ENCODE data around the gene ELFN2. TPM values are rescaled to one million over a fixed set of nuclear protein-coding genes. Genes with fewer than 3 reads are reported as not detected.

Gene ELFN2
- polyA plus RNA-seq, 2 of the 4 experiments (the other 2 are of a cell fraction) = 0.94 to 8.1 TPM

DNA sequence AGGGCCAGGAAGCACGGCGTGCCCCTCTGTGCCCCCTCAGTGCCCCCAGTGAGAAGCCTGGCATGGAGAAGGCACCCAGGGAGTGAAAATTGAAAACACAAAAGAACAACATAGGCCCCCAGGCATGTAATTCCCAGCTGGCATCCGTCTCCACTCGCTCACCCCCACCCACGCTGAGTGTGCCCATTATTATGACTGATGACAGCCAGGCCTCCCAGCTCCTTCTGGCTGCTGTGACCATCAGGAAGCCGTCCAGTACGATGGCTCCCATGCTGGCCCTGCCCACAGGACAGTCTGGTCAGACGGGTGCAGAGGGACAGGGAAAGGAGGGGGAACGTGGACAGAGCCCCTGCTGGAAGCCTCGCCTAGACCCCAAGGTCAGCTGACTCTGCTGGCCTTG lies 30.1 kb downstream of the ELFN2 start:
- DNase-seq (ENCODE audit: low read depth in 1 of 2, low spot score in 1 of 2) (no peak), ATAC-seq (no peak), FAIRE-seq (no peak)
- TF ChIP-seq SMC3 (IDR thresholded peaks at IDR 0.05) (no peak), GATA3 (IDR thresholded peaks at IDR 0.05; ENCODE audit: borderline replicate concordance) (no peak), ZSCAN20 (CRISPR knock-in tag; IDR thresholded peaks at IDR 0.05) (no peak), FOSB (CRISPR knock-in tag; IDR thresholded peaks at IDR 0.05) (no peak), EHMT2 (IDR thresholded peaks at IDR 0.05; ENCODE audit: low read depth) (no peak), ESRRA (IDR thresholded peaks at IDR 0.05; ENCODE audit: borderline replicate concordance, low read length) (no peak), CBX8 (IDR thresholded peaks at IDR 0.05) (no peak), ZFP36 (IDR thresholded peaks at IDR 0.05; ENCODE audit: borderline replicate concordance, partially characterized antibody) (no peak), JUNB (IDR thresholded peaks at IDR 0.05) (no peak), EP300 (IDR thresholded peaks at IDR 0.05) (no peak), HDAC2 (IDR thresholded peaks at IDR 0.05) (no peak), TFCP2L1 (CRISPR knock-in tag; IDR thresholded peaks at IDR 0.05) (no peak), FOXS1 (CRISPR knock-in tag; IDR thresholded peaks at IDR 0.05) (no peak), POLR2A (IDR thresholded peaks at IDR 0.05; ENCODE audit: low read length) (no peak), ZNF302 (CRISPR knock-in tag; IDR thresholded peaks at IDR 0.05) (no peak), RARB (CRISPR knock-in tag; IDR thresholded peaks at IDR 0.05) (no peak)
- TF ChIP-seq, protein P1, sequence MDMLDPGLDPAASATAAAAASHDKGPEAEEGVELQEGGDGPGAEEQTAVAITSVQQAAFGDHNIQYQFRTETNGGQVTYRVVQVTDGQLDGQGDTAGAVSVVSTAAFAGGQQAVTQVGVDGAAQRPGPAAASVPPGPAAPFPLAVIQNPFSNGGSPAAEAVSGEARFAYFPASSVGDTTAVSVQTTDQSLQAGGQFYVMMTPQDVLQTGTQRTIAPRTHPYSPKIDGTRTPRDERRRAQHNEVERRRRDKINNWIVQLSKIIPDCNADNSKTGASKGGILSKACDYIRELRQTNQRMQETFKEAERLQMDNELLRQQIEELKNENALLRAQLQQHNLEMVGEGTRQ (IDR thresholded peaks at IDR 0.05) = no peak
- TF ChIP-seq, protein P2, sequence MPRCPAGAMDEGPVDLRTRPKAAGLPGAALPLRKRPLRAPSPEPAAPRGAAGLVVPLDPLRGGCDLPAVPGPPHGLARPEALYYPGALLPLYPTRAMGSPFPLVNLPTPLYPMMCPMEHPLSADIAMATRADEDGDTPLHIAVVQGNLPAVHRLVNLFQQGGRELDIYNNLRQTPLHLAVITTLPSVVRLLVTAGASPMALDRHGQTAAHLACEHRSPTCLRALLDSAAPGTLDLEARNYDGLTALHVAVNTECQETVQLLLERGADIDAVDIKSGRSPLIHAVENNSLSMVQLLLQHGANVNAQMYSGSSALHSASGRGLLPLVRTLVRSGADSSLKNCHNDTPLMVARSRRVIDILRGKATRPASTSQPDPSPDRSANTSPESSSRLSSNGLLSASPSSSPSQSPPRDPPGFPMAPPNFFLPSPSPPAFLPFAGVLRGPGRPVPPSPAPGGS (IDR thresholded peaks at IDR 0.05) = no peak
- TF ChIP-seq, protein P3, sequence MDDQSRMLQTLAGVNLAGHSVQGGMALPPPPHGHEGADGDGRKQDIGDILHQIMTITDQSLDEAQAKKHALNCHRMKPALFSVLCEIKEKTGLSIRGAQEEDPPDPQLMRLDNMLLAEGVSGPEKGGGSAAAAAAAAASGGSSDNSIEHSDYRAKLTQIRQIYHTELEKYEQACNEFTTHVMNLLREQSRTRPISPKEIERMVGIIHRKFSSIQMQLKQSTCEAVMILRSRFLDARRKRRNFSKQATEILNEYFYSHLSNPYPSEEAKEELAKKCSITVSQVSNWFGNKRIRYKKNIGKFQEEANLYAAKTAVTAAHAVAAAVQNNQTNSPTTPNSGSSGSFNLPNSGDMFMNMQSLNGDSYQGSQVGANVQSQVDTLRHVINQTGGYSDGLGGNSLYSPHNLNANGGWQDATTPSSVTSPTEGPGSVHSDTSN (IDR thresholded peaks at IDR 0.05) = no peak
- TF ChIP-seq, protein P4, sequence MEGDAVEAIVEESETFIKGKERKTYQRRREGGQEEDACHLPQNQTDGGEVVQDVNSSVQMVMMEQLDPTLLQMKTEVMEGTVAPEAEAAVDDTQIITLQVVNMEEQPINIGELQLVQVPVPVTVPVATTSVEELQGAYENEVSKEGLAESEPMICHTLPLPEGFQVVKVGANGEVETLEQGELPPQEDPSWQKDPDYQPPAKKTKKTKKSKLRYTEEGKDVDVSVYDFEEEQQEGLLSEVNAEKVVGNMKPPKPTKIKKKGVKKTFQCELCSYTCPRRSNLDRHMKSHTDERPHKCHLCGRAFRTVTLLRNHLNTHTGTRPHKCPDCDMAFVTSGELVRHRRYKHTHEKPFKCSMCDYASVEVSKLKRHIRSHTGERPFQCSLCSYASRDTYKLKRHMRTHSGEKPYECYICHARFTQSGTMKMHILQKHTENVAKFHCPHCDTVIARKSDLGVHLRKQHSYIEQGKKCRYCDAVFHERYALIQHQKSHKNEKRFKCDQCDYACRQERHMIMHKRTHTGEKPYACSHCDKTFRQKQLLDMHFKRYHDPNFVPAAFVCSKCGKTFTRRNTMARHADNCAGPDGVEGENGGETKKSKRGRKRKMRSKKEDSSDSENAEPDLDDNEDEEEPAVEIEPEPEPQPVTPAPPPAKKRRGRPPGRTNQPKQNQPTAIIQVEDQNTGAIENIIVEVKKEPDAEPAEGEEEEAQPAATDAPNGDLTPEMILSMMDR (IDR thresholded peaks at IDR 0.05) = no peak
- H3K4me3 ChIP-seq = no peak overlapping the region
- 63% methylated on average over 4 of the region's 10 CpGs for WGBS (ENCODE audit: missing lambda C conversion rate)
- no peaks in the 10 kb centered on the region for H3K4me1 ChIP-seq
- H3K27ac ChIP-seq = no peak overlapping the region
- ChIA-PET POLR2A (no interaction called here), CTCF (interaction anchor here (0.8 to 1.0 kb wide), 2 partner anchors 32 to 79 kb away, joined by 3 read pairs; no protein-coding TSS in a partner anchor)
- no peaks in the 10 kb centered on the region for H3K9me3 ChIP-seq
- H3K4me2 ChIP-seq = no peak overlapping the region

DNA sequence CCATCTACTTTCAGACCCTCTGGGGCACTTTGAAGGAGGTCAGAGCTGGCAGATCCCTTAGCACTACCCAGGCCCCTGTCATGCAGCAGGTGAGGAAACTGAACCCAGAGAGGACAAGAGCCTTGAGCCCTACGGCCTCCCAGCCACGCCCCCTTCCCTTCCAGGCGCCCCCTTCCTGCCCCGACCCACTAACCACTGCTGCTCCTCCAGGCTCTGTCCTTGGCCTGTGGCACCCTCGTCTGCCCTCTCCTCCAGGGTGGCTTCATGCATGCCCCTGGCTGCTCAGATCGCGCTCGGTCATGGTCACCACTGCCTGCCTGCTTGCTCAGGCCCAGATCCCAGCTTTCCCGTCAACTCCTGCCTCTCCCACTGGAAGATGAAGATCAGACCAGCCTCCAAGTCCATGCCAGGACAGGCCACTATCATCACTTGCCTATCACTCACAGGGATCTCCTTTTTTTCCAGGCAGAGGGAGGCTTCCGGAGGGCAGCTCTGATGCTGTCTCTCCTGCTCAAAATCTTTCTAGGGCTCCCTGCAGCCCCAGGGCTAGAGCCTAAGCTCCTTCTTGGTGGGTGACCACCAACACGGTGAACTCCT lies 30.7 kb downstream of the ELFN2 start:
- H3K4me3 ChIP-seq = no peak overlapping the region
- FAIRE-seq (no peak), ATAC-seq (no peak), DNase-seq (ENCODE audit: low read depth in 1 of 2, low spot score in 1 of 2) (no peak)
- ChIA-PET CTCF (interaction anchor here (0.8 kb wide), 1 partner anchor 33 kb away, joined by 3 read pairs; no protein-coding TSS in a partner anchor), POLR2A (no interaction called here)
- no peaks in the 10 kb centered on the region for H3K9me3 ChIP-seq
- no peaks in the 10 kb centered on the region for H3K4me1 ChIP-seq
- H3K27ac ChIP-seq = no peak overlapping the region
- 87% methylated on average over 10 of the region's 11 CpGs for WGBS (ENCODE audit: missing lambda C conversion rate)
- H3K4me2 ChIP-seq = no peak overlapping the region
- TF ChIP-seq EHF (CRISPR knock-in tag; IDR thresholded peaks at IDR 0.05) = no peak
- TF ChIP-seq RFX5 (IDR thresholded peaks at IDR 0.05) = no peak
- TF ChIP-seq, protein P5, sequence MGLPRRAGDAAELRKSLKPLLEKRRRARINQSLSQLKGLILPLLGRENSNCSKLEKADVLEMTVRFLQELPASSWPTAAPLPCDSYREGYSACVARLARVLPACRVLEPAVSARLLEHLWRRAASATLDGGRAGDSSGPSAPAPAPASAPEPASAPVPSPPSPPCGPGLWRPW (IDR thresholded peaks at IDR 0.05) = no peak
- TF ChIP-seq, protein P4 (IDR thresholded peaks at IDR 0.05) = no peak
- TF ChIP-seq JUN (IDR thresholded peaks at IDR 0.05) = no peak
- no peak for TF ChIP-seq JUNB (IDR thresholded peaks at IDR 0.05)
- TF ChIP-seq FOXS1 (CRISPR knock-in tag; IDR thresholded peaks at IDR 0.05) = no peak
- no peak for TF ChIP-seq KDM1A (IDR thresholded peaks at IDR 0.05; ENCODE audit: low read depth)
- TF ChIP-seq NFE2L2 (conservative IDR thresholded peaks at IDR 0.05; ENCODE audit: low read length) = no peak
- TF ChIP-seq, protein P6, sequence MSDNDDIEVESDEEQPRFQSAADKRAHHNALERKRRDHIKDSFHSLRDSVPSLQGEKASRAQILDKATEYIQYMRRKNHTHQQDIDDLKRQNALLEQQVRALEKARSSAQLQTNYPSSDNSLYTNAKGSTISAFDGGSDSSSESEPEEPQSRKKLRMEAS (IDR thresholded peaks at IDR 0.05) = no peak
- TF ChIP-seq MAZ (IDR thresholded peaks at IDR 0.05; ENCODE audit: borderline replicate concordance, low read depth, low read length) = no peak
- TF ChIP-seq CEBPB (IDR thresholded peaks at IDR 0.05) = no peak
- TF ChIP-seq, protein P2 (IDR thresholded peaks at IDR 0.05) = no peak
- TF ChIP-seq FOSB (CRISPR knock-in tag; IDR thresholded peaks at IDR 0.05) = no peak
- no peak for TF ChIP-seq HOXB13 (CRISPR knock-in tag; IDR thresholded peaks at IDR 0.05; ENCODE audit: low read depth)
- TF ChIP-seq HDAC2 (IDR thresholded peaks at IDR 0.05) = no peak

Measured in A549 (cell line).